HG03521 (cell line): ENCODE measurements around the gene GTF2A2.

ENCODE experiments used
- ATAC-seq: cut with Tn5 transposase; IDR thresholded peaks from one replicate; pipeline ENCODE4 v1.9.1; 2021; ENCODE audit warnings: mild to moderate bottlenecking, moderate library complexity; ENCODE audit not compliant: unreplicated experiment

The GTF2A2 gene

GRCh38 chr15:59609730-59610712 lies 47.3 kb downstream of the GTF2A2 start:
- no peak for ATAC-seq

- ATAC-seq, result no peak
Measured at GRCh38 chr15:59605994-59606393, 51.3 kb downstream of the GTF2A2 start.

GRCh38 chr15:59598461-59598860 lies 58.9 kb downstream of the GTF2A2 start:
- no peak for ATAC-seq

GRCh38 chr15:59596640-59597039 lies 60.7 kb downstream of the GTF2A2 start:
- no peak for ATAC-seq

- ATAC-seq, result no peak
Measured at GRCh38 chr15:59595434-59595915, 61.8 kb downstream of the GTF2A2 start.

- ATAC-seq, result no peak
Measured at GRCh38 chr15:59594991-59595390, 62.3 kb downstream of the GTF2A2 start.

- ATAC-seq, result no peak
Measured at GRCh38 chr15:59594493-59594942, 62.8 kb downstream of the GTF2A2 start.

GRCh38 chr15:59591356-59591755 lies 66.0 kb downstream of the GTF2A2 start:
- ATAC-seq, result no peak

- no peak for ATAC-seq
Measured at GRCh38 chr15:59590027-59590426, 67.3 kb downstream of the GTF2A2 start.
